HepG2 (cell line): Measurements from ENCODE around the gene ZC3H4. TPM values are rescaled to one million over a fixed set of nuclear protein-coding genes. Genes with fewer than 3 reads are reported as not detected.

Experiments used
- HES4 ChIP-seq: sonication (generic); formaldehyde crosslinking; IDR thresholded peaks from 2 replicates; pipeline ENCODE4 v1.9.0; 2021; ENCODE audit warnings: mild to moderate bottlenecking, missing genetic modification reagents, borderline replicate concordance
- ISL2 ChIP-seq: sonication (generic); formaldehyde crosslinking; IDR thresholded peaks from 2 replicates; pipeline ENCODE4 v1.5.0; 2020; ENCODE audit warnings: missing genetic modification reagents
- MBNL3 ChIP-seq: fragments of 250-450 bp; sonication (Bioruptor Pico); conservative IDR thresholded peaks from 2 replicates; pipeline ENCODE4 v1.8.0; 2022; ENCODE audit warnings: mild to moderate bottlenecking, inconsistent platforms
- MEF2D ChIP-seq: sonication (generic); formaldehyde crosslinking; IDR thresholded peaks from 2 replicates; pipeline ENCODE4 v1.5.1; 2020; ENCODE audit warnings: mild to moderate bottlenecking, missing genetic modification reagents
- NFE2 ChIP-seq: sonication (generic); formaldehyde crosslinking; IDR thresholded peaks from 2 replicates; pipeline ENCODE4 v1.4.0; 2020; ENCODE audit warnings: missing genetic modification reagents
- SIX1 ChIP-seq: sonication (generic); formaldehyde crosslinking; IDR thresholded peaks from 2 replicates; pipeline ENCODE4 v1.4.0; 2020; ENCODE audit warnings: missing genetic modification reagents, borderline replicate concordance
- SOX13 ChIP-seq, 3 experiments: fragments of 450-650 bp in 1 of 3; sonication (generic) in 1 of 3; formaldehyde crosslinking in 1 of 3; IDR thresholded peaks in 2 of 3; conservative IDR thresholded peaks in 1 of 3; 2 replicates each; pipeline versions ENCODE4 v1.5.0 to v1.6.1; 2016 to 2020; ENCODE audit warnings: antibody characterized with exemption in 1 of 3, mild to moderate bottlenecking in 1 of 3, missing compliant biosample characterization in 1 of 3, missing genetic modification reagents in 1 of 3, moderate library complexity in 1 of 3
- SOX5 ChIP-seq: IDR thresholded peaks from 2 replicates; pipeline ENCODE4 v1.6.1; 2016; ENCODE audit warnings: borderline replicate concordance
- SRY ChIP-seq: sonication (generic); formaldehyde crosslinking; IDR thresholded peaks from 2 replicates; pipeline ENCODE4 v1.8.0; 2022; ENCODE audit warnings: mild to moderate bottlenecking, missing genetic modification reagents
- TCF12 ChIP-seq, 2 experiments: fragments of 450-650 bp in 1 of 2; sonication (generic) in 1 of 2; formaldehyde crosslinking in 1 of 2; IDR thresholded peaks; 2 replicates each; pipeline versions ENCODE4 v1.6.1 to v1.8.0; 2017 to 2022; ENCODE audit warnings: antibody characterized with exemption in 1 of 2, mild to moderate bottlenecking in 1 of 2, missing genetic modification reagents in 1 of 2, moderate library complexity in 1 of 2
- U2AF2 ChIP-seq: fragments of 200-400 bp; formaldehyde crosslinking; IDR thresholded peaks from 2 replicates; pipeline ENCODE4 v1.6.1; 2017; ENCODE audit warnings: low read depth, mild to moderate bottlenecking, low read length
- YEATS4 ChIP-seq: sonication (generic); formaldehyde crosslinking; IDR thresholded peaks from 2 replicates; pipeline ENCODE4 v1.4.0; 2020; ENCODE audit warnings: missing genetic modification reagents, borderline replicate concordance
- ZBTB21 ChIP-seq: sonication (generic); formaldehyde crosslinking; IDR thresholded peaks from 2 replicates; pipeline ENCODE4 v1.4.0; 2020; ENCODE audit warnings: missing genetic modification reagents
- ZNF124 ChIP-seq: sonication (generic); formaldehyde crosslinking; IDR thresholded peaks from 2 replicates; pipeline ENCODE4 v1.4.0; 2020; ENCODE audit warnings: missing genetic modification reagents
- ZNF280D ChIP-seq: sonication (generic); formaldehyde crosslinking; IDR thresholded peaks from 2 replicates; pipeline ENCODE4 v1.5.1; 2020; ENCODE audit warnings: mild to moderate bottlenecking, missing genetic modification reagents
- ZNF317 ChIP-seq: sonication (generic); formaldehyde crosslinking; IDR thresholded peaks from 2 replicates; pipeline ENCODE4 v1.5.0; 2020; ENCODE audit warnings: mild to moderate bottlenecking, missing genetic modification reagents
- ZNF431 ChIP-seq: sonication (generic); formaldehyde crosslinking; IDR thresholded peaks from 2 replicates; pipeline ENCODE4 v1.9.0; 2022; ENCODE audit warnings: missing genetic modification reagents, low read depth, mild to moderate bottlenecking, borderline replicate concordance
- ZNF484 ChIP-seq: sonication (generic); formaldehyde crosslinking; IDR thresholded peaks from 2 replicates; pipeline ENCODE4 v1.5.1; 2020; ENCODE audit warnings: mild to moderate bottlenecking, low read depth, missing genetic modification reagents, borderline replicate concordance
- ZNF83 ChIP-seq: sonication (generic); formaldehyde crosslinking; IDR thresholded peaks from 2 replicates; pipeline ENCODE4 v1.4.0; 2020; ENCODE audit warnings: missing genetic modification reagents, mild to moderate bottlenecking, borderline replicate concordance
- polyA plus RNA-seq, 8 experiments: library from polyadenylated mRNA; depleted of rRNA in 3 of 8; stranded (reverse) in 7 of 8; unstranded in 1 of 8; fragments of >200 nt; fragmentation: Illumina TruSeq in 4 of 8; extraction: Trizol in 4 of 8; gene quantifications; 2 replicates each; pipeline versions ENCODE4 v1.2.1 to v1.2.3, GENCODE V29; 2011 to 2016; ENCODE audit warnings: low read depth in 4 of 8, missing spikeins in 1 of 8, mixed read lengths in 1 of 8; ENCODE audit not compliant: insufficient read depth in 1 of 8
- total RNA-seq, 5 experiments: library from RNA; depleted of rRNA; stranded (reverse); fragments of >200 nt; fragmentation: Illumina TruSeq; extraction: Trizol; gene quantifications; 2 replicates each; pipeline ENCODE4 v1.2.3, GENCODE V29; 2016; ENCODE audit warnings: low read depth in 1 of 5
- TF ChIP-seq, protein P1 (sequence below): IDR thresholded peaks from 2 replicates; pipeline ENCODE4 v1.6.1; 2016; ENCODE audit warnings: control low read depth
- TF ChIP-seq, protein P2 (sequence below): sonication (generic); formaldehyde crosslinking; IDR thresholded peaks from 2 replicates; pipeline ENCODE4 v1.4.0; 2020; ENCODE audit warnings: missing genetic modification reagents
- TF ChIP-seq, protein P3 (sequence below): sonication (generic); formaldehyde crosslinking; conservative IDR thresholded peaks from 2 replicates; pipeline ENCODE4 v1.8.1; 2023; ENCODE audit warnings: missing genetic modification reagents

ZC3H4 gene
- total and polyA plus RNA-seq, 2 of the 13 experiments (the other 11 are each of a cell fraction or from before 2014, with no cell fraction given): 1.8 to 10.7 TPM

- TF ChIP-seq ZNF317 (CRISPR knock-in tag) (no peak), ZNF280D (0 out of 2 replicates have a peak, but pooled peaks have one; percentile 48), NFE2 (CRISPR knock-in tag) (no peak), ZNF484 (CRISPR knock-in tag) (no peak), MEF2D (CRISPR knock-in tag) (no peak; the same call in 1 of the 2 replicates), ZNF83 (CRISPR knock-in tag) (no peak), U2AF2 (no peak), ISL2 (CRISPR knock-in tag) (peak; percentile 42; the same call in 1 of the 2 replicates), SIX1 (CRISPR knock-in tag) (no peak), YEATS4 (CRISPR knock-in tag) (no peak), HES4 (CRISPR knock-in tag) (no peak), MBNL3 (CRISPR knock-in tag) (no peak), SOX5 (CRISPR knock-in tag) (peak; percentile 37; the same call in 1 of the 2 replicates), ZNF124 (CRISPR knock-in tag) (peak; percentile 60; the same call in 1 of the 2 replicates), ZBTB21 (CRISPR knock-in tag) (peak; percentile 57; the same call in 1 of the 2 replicates), TCF12 (IDR thresholded peaks at IDR 0.05) (no peak), TCF12 (CRISPR knock-in tag; IDR thresholded peaks at IDR 0.05) (no peak), ZNF431 (CRISPR knock-in tag) (no peak), SOX13 (IDR thresholded peaks at IDR 0.05) (no peak), SOX13 (CRISPR knock-in tag; conservative IDR thresholded peaks at IDR 0.05 in 1 of 2, IDR thresholded peaks at IDR 0.05 in 1 of 2) (peak in 1 of 2 experiments; percentile 73; a peak in 2 of 4 replicates), SRY (CRISPR knock-in tag) (no peak)
- TF ChIP-seq, protein P1, sequence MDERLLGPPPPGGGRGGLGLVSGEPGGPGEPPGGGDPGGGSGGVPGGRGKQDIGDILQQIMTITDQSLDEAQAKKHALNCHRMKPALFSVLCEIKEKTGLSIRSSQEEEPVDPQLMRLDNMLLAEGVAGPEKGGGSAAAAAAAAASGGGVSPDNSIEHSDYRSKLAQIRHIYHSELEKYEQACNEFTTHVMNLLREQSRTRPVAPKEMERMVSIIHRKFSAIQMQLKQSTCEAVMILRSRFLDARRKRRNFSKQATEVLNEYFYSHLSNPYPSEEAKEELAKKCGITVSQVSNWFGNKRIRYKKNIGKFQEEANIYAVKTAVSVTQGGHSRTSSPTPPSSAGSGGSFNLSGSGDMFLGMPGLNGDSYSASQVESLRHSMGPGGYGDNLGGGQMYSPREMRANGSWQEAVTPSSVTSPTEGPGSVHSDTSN: no peak
- TF ChIP-seq, protein P2, sequence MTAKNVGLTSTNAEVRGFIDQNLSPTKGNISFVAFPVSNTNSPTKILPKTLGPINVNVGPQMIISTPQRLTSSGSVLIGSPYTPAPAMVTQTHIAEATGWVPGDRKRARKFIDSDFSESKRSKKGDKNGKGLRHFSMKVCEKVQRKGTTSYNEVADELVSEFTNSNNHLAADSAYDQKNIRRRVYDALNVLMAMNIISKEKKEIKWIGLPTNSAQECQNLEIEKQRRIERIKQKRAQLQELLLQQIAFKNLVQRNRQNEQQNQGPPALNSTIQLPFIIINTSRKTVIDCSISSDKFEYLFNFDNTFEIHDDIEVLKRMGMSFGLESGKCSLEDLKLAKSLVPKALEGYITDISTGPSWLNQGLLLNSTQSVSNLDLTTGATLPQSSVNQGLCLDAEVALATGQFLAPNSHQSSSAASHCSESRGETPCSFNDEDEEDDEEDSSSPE (CRISPR knock-in tag): 0 out of 2 replicates have a peak, but pooled peaks have one; percentile 14
- TF ChIP-seq, protein P3, sequence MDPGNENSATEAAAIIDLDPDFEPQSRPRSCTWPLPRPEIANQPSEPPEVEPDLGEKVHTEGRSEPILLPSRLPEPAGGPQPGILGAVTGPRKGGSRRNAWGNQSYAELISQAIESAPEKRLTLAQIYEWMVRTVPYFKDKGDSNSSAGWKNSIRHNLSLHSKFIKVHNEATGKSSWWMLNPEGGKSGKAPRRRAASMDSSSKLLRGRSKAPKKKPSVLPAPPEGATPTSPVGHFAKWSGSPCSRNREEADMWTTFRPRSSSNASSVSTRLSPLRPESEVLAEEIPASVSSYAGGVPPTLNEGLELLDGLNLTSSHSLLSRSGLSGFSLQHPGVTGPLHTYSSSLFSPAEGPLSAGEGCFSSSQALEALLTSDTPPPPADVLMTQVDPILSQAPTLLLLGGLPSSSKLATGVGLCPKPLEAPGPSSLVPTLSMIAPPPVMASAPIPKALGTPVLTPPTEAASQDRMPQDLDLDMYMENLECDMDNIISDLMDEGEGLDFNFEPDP: no peak
Measured at GRCh38 chr19:47107202-47107952, 6.2 kb downstream of the ZC3H4 start (continued).
